ENCODE measurements around the gene EVPL.
A peak's percentile ranks its signal among the peaks of the same experiment; 100 is the strongest.
"Not testable (repeated sequence)": the region's sequence is repeated elsewhere in the genome, so short reads cannot be mapped to it uniquely, and the experiment has no call there.

The EVPL gene

GRCh38 chr17:76027159-76027839 lies at the start of gene EVPL:
Gene EVPL (minus strand): TSS chr17:76027306. CDS start chr17:76027198, 108 bp downstream.
- no peak for DNase-seq

GRCh38 chr17:76076146-76076764 lies 49.1 kb upstream of the EVPL start:
- DNase-seq: no peak

- no peak for DNase-seq
These were observed 48.4 kb upstream of the EVPL start for GRCh38 chr17:76075364-76076145.

DNA sequence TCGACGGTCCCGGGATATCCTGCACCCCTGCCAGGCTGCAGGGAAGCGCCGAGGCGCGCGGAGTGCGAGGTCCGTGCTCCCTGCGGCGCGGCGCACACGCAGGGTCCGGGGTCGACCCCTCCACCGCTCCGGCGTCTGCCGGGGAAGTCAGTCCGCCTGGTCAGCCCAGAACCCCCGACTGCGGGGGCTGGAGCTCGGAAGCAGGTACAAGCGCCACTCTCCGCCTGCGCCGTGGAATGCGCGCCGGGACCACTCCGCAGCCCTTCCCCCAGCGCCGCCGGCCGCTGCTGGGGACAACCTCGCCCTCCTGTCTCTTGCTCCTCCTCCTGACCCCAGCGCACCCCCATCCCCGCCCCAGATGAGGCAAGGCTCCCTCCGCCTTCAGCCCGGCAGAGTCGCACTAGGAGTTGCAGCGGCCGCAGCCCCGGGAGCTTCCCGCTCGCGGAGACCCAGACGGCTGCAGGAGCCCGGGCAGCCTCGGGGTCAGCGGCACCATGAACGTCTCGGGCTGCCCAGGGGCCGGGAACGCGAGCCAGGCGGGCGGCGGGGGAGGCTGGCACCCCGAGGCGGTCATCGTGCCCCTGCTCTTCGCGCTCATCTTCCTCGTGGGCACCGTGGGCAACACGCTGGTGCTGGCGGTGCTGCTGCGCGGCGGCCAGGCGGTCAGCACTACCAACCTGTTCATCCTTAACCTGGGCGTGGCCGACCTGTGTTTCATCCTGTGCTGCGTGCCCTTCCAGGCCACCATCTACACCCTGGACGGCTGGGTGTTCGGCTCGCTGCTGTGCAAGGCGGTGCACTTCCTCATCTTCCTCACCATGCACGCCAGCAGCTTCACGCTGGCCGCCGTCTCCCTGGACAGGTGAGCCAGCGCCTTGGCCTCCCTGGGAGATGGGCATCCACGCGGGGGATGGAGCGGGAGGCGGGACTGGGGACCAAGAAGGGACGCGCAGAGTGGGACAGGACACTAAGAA lies 47.6 kb upstream of the EVPL start, which contains the start of gene GALR2:
Gene GALR2, plus strand, starts transcription at position 392 of the 974 bp plus-strand sequence. Its CDS starts 103 bp downstream, at position 495.
- DNase-seq: no peak

- peak; percentile 84 for DNase-seq
These were observed 45.2 kb upstream of the EVPL start, which contains the start of gene SRP68 for GRCh38 chr17:76072148-76072858. Gene SRP68 (minus strand): TSS chr17:76072517. CDS start chr17:76072491, 26 bp downstream.

DNA sequence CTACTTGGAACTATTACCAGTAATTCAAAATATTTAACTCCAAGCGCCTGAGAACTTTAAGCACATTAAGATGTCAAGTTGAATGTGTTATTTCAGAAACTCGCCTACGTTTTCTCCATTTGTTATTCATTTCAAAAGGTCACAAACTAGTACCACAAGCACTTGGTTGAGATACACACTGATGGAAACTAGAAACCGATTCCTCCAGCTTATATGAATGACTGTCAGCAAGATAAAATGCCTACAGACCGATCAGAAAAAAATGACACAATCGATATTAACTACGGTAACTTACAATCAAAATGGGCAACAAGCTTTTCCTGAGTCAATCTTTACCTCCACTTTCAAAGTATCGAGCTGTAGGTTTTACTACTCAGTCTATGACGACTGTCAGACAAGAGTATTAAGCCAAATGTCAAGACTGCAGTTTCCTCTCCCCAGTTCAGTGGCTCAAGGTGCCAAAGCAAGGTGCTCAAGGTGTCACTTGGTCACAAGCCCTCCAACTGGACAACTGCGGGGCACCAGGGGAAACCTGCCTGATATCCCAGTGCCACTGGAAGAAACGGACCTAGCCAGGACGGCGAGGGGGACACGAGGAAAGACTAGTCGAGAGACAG lies 44.5 kb upstream of the EVPL start:
- no peak for DNase-seq

- DNase-seq: no peak
These were observed 38.7 kb upstream of the EVPL start for GRCh38 chr17:76065775-76066174.

GRCh38 chr17:76063875-76064546 lies 36.9 kb upstream of the EVPL start:
- no peak for DNase-seq

DNA sequence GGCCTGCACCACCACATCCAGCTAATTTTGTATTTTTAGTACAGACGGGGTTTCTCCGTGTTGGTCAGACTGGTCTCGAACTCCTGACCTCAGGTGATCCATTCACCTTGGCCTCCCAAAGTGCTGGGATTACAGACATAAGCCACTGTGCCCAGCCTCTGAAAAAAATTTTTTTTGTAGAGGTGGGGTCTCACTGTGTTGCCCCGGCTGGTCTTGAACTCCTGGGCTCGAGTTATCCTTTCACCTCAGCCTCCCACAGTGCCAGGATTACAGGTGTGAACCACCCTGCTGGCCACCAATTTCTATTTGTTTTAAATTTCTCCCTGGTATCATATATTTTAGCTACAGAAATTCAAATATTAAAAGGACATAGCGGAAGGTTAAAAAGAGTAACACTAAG lies 31.2 kb upstream of the EVPL start:
- DNase-seq: not testable (repeated sequence)

GRCh38 chr17:76056882-76057281 lies 29.8 kb upstream of the EVPL start:
- DNase-seq: no peak

- no peak for DNase-seq
These were observed 27.0 kb upstream of the EVPL start for GRCh38 chr17:76054112-76054476.

DNA sequence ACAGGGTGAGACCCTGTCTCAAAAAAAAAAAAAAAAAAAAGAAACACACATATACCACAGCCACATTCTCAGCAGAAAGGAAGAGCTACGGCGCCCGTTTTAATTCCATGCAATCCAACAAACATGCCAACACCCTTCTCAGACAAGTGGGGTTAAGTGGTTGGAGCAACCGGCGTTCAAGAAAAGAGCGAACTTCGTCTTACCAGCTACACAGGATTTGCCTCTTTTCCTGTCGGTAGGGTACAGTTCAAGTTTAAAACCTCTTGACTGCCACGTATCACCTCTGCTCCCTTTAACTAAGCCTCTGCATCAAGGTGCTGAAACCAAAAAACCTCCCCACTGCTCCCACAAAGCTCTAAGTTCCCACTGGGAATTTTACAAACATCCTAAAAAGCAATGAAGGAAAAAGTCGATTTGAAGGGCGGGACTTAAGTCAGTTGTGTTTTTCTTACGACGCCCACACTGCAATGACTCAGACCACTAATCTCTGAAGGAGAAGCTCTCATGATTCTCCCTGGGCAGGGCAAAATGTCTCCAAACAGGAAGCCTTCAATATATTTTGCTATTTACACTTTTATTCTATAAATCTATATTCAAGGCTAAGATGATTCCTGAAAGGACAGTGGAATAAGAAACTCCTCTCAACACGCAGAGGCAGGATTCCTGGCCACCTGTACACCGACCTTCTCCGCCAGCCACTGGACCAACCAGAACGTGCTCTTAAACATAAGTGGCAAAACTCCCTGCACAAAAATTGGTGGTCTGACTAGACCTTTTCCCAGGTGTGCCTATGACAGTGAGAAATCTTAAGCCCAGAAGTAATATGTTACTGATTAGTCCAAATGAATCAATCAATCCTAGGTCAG lies 26.4 kb upstream of the EVPL start:
- DNase-seq: no peak

DNA sequence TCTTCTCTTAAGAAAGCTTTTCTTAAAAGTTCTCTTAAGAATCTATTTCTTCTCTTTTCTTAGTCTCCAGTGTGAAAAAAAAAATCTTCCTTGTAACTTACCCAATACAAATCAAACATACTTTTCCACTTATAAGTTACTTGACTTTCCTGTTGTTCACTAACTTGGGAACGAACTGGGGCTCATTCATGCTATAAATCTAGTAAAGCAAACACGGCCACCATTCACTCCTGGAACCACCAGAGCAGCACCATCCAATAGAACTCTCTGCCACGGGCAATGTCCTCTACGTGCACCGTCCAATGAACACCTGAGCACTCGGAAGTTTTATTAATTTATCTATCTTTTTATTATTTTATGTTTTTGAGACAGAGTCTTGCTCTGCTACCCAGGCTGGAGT lies 24.5 kb upstream of the EVPL start:
- DNase-seq: no peak

GRCh38 chr17:76050538-76051467 lies 23.7 kb upstream of the EVPL start:
- no peak for DNase-seq

DNA sequence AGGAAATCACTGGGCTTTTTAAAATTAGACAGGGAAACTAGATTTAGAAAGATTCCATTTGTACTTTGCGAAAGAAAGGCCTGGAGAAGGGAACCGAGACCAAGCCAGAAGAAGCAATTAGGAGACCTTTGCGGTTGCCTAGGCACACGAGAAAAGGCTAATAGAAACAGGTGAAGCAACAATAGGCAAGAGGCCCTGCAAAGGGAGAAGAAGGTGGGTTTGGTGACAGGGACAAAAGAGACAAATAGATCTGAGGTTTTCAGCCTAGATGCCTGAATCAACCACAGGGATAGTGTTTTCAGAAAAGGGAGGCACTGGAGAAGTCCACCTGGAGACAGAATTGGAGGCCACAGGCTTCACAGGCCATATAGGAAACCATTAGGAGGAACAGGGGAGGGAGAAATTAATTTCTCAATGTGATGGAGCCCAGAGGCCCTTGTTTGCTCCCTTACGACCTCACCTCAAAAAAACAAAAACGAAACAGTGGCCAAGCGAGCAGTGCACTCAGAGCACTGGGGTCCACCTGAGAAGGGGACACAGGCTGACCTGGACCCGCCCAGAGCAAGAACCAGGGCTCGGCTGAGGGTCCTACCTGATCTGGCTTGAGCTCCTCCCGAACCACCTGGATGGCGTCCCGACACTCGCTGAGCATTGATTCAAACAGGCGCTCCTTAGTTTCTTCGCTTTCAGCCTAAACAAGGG lies 22.9 kb upstream of the EVPL start:
- no peak for DNase-seq

GRCh38 chr17:76049239-76049638 lies 22.1 kb upstream of the EVPL start:
- DNase-seq: no peak

GRCh38 chr17:76048711-76049110 lies 21.6 kb upstream of the EVPL start:
- DNase-seq: no peak

DNA sequence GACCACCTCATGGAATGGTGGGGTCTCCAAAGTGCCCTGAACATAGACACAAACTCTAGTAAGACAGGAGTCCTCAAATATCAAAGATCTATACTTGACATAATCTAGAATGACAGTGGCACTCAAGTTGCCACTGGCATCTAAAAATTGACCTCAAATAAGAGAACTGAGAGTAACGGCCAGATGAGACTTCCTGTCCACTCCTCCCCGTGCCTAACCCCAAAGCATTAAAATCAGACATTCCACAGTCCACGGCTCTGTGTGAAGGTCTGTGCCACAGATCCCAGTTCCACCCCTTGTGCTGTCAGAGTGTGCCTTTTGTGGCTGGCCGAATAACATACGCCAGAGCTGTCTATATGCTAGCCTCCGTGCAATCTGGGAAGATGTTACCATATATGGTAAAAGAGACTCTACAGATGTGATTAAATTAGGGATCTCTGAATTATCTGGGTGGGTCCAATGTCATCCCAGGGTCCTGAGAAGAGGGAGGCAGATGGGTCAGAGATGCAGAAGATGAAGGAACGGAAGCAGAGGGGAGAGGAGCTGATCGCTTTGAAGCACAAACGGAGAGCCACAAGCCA lies 21.0 kb upstream of the EVPL start:
- DNase-seq: no peak

Measured in NCI-H2029 (cell line).